Esophagus squamous epithelium (tissue), 4 donors: ENCODE data around the gene MX2.

Source experiments
- CTCF ChIP-seq, 6 experiments: fragments of 450-650 bp in 4 of 6; fragments of 200-600 bp in 2 of 6; sonication (generic) in 2 of 6; IDR thresholded peaks; one replicate each; pipeline ENCODE4 v1.5.1; 2016 to 2019; ENCODE audit warnings: antibody characterized with exemption in 6 of 6, mild to moderate bottlenecking in 4 of 6, moderate library complexity in 4 of 6
- POLR2A ChIP-seq, 4 donors: fragments of 450-650 bp; IDR thresholded peaks; one replicate each; pipeline ENCODE4 v1.6.1; 2017; ENCODE audit warnings: antibody characterized with exemption in 4 of 4, mild to moderate bottlenecking in 4 of 4, moderate library complexity in 3 of 4

DNA sequence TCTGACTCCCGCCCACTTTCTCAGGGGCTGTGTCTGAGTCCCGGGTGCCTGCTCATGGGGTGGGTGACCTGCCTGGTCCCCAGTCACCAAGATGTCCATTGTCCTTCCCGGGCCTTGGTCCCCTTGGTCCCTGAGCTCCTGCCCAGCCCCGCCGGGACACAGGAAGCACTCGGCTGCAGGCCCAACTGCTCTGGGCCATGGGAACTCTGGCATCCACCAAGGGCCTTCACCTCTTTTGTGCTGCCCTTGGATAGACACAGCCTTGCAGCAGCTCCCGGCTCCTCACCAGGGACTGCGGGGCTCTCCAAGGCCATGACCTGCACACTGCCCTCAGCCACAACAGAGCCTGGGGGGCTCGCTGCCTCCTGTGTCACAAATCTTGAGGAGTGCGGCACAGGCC is 42.1 kb downstream of the MX2 start:
- TF ChIP-seq CTCF (IDR thresholded peaks at IDR 0.05) (no peak), POLR2A (IDR thresholded peaks at IDR 0.05) (no peak)
